Measurements from ENCODE around the gene MRPL17.
"Not testable (repeated sequence)": the region's sequence is repeated elsewhere in the genome, so short reads cannot be mapped to it uniquely, and the experiment has no call there.

The MRPL17 gene

DNA sequence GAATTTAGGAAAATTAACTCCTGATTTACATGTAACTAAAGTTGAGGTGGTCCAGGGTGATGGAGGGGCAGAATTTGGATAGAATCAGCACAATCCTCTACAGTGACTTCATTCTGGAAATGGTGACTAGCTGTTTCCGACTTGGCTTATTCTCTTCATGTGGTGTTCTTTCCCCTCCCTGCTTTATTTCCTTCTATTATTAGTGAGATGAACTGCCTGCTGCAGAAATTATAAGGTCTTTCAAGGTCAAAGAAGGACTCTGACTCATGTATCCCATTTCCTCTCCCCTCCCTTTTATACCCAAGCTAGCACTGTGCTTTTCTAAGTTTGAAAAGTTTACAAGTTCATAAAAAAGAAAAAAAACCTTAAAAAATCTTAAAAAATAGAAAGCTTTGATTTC lies 12.2 kb upstream of the MRPL17 start:
- Mint-ChIP-seq H3K4me3 (no peak overlapping the region), H3K9me3 (no peaks in the 10 kb centered on the region), H3K27me3 (ENCODE audit: low read depth) (no peaks in the 10 kb centered on the region), H3K4me1 (no peaks in the 10 kb centered on the region), H3K36me3 (ENCODE audit: low read depth) (no peaks in the 10 kb centered on the region), H3K27ac (no peak overlapping the region)
- TF ChIP-seq, protein P1, sequence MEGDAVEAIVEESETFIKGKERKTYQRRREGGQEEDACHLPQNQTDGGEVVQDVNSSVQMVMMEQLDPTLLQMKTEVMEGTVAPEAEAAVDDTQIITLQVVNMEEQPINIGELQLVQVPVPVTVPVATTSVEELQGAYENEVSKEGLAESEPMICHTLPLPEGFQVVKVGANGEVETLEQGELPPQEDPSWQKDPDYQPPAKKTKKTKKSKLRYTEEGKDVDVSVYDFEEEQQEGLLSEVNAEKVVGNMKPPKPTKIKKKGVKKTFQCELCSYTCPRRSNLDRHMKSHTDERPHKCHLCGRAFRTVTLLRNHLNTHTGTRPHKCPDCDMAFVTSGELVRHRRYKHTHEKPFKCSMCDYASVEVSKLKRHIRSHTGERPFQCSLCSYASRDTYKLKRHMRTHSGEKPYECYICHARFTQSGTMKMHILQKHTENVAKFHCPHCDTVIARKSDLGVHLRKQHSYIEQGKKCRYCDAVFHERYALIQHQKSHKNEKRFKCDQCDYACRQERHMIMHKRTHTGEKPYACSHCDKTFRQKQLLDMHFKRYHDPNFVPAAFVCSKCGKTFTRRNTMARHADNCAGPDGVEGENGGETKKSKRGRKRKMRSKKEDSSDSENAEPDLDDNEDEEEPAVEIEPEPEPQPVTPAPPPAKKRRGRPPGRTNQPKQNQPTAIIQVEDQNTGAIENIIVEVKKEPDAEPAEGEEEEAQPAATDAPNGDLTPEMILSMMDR (IDR thresholded peaks at IDR 0.05; ENCODE audit: unreplicated experiment in 3 of 3), result no peak

DNA sequence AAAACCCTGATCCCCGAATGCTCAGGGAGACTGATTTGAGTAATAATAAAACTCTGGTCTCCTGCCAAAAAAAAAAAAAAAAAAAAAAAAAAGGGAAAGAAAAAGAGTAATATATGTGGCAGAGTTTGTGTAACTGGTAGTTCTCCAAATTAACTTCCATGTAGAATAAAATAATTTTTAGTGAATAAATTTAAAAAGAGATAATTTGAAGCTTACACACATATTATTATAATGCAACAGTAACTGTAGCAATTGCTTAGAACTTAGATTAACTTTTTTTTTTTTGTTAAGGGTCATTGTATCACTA lies 11.0 kb upstream of the MRPL17 start:
- Mint-ChIP-seq H3K4me3 (no peak overlapping the region), H3K9me3 (peaks cover 2% of the 10 kb centered on the region), H3K27me3 (ENCODE audit: low read depth) (no peaks in the 10 kb centered on the region), H3K36me3 (ENCODE audit: low read depth) (no peaks in the 10 kb centered on the region), H3K27ac (no peak overlapping the region), H3K4me1 (no peaks in the 10 kb centered on the region)
- TF ChIP-seq, protein P1 (IDR thresholded peaks at IDR 0.05; ENCODE audit: unreplicated experiment in 3 of 3), result no peak

DNA sequence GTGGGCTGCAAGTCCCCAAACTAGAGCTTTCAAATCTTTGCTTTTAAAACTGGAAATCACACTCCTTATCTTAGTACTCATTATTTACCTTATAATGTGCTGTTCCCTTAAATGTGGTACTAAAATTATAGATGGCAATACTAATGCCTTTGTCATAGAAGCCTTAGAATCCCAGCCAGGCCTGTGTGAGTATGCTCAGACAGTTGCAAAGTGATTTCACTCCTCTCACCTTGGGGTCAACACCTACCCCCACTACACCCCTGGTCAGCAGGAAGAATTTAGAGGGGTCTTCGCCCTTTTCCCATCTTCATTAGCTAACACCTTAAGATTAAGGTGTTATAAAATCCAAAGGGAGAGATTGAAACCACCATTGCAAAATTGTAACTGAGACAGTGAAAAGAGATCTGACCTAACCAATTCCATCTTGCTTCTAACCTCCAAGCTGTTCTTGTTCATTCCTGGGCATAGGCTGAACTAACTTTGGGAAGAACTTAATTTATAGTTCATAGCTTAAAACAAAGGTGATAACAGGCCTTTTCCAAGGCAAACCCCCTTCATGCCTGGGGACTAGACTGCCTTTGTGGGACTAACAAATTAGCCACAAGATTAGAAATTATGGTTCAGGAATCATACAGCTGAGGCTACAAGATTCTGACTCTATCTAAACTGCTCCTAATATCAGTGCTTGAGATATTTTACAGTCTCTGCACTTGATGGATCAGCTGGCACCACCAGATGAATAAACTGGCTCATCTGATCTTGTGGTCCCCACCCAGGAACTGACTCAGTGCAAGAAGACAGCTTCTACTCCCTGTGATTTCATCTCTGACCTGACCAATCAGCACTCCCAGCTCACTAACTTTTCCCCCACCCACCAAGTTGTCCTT lies 10.4 kb upstream of the MRPL17 start:
- Mint-ChIP-seq H3K4me1 (no peaks in the 10 kb centered on the region), H3K4me3 (no peak overlapping the region), H3K27ac (no peak overlapping the region), H3K9me3 (peaks cover 4% of the 10 kb centered on the region), H3K36me3 (ENCODE audit: low read depth) (no peaks in the 10 kb centered on the region), H3K27me3 (ENCODE audit: low read depth) (no peaks in the 10 kb centered on the region)
- TF ChIP-seq, protein P1 (IDR thresholded peaks at IDR 0.05; ENCODE audit: unreplicated experiment in 3 of 3), result no peak

DNA sequence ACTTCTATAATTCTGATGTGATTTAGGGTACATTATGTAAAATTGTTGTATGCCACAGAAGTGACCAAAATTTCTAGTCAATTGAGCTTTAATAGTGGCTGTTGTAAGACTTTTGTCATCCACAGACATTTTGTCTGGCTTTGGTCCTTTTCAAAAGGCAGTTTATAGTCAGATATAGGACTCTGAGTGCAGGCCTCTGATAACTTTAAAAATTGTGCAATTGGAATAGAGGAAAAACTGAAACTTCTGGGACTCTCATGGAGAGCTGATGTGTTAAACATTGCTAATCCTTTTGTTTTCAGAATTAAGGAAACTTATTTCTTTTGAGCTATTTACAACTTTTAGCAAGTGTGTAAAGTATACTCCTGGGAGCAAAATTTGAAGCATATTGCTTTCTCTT lies 9.0 kb upstream of the MRPL17 start:
- Mint-ChIP-seq H3K9me3 (peaks cover 4% of the 10 kb centered on the region), H3K36me3 (ENCODE audit: low read depth) (no peaks in the 10 kb centered on the region), H3K4me1 (no peaks in the 10 kb centered on the region), H3K27ac (no peak overlapping the region), H3K4me3 (no peak overlapping the region), H3K27me3 (ENCODE audit: low read depth) (no peaks in the 10 kb centered on the region)
- TF ChIP-seq, protein P1 (IDR thresholded peaks at IDR 0.05; ENCODE audit: unreplicated experiment in 3 of 3), result no peak

DNA sequence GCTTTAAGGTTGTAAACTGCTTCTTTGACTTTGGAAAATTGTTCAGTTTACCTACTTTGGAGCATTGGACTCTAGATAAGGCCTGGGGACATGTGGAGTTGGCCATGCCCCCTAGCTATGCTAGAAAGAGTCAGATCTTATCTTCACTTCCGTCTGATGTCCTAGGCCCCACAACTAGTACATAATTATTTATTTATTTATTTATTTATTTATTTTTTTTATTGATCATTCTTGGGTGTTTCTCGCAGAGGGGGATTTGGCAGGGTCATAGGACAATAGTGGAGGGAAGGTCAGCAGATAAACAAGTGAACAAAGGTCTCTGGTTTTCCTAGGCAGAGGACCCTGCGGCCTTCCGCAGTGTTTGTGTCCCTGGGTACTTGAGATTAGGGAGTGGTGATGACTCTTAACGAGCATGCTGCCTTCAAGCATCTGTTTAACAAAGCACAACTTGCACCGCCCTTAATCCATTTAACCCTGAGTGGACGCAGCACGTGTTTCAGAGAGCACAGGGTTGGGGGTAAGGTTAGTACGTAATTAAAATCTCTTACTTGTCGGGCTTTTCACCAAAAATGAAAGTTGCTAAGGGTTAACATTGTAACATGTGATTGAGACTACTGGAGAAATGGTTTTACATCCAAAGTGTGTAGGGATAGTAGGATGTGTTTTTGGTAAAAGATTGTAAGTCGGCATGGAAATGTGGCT lies 7.4 kb upstream of the MRPL17 start:
- H3K27ac Mint-ChIP-seq; H3K9me3 Mint-ChIP-seq; H3K36me3 Mint-ChIP-seq (ENCODE audit: low read depth); H3K4me1 Mint-ChIP-seq; H3K4me3 Mint-ChIP-seq; H3K27me3 Mint-ChIP-seq (ENCODE audit: low read depth): not testable (repeated sequence)

DNA sequence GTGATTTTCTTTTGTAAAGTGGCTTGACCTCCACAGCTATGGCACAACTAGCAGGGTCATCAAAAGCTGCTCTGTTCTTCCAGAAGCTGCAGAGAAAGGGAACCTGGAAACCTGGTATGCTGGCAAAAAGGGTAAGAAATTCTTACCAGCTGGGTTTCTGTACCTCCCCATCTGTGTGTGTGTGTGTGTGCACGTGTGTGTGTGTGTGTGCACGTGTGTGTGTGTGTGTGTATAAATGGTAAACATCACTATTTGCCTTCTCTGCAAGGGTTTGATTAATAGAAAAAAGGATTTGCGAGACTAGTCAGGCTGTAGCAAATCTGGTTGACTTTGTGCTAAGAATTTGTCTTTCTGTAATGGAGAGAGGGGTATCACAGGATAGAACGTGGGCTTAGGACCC lies 4.7 kb upstream of the MRPL17 start:
- TF ChIP-seq, protein P1 (IDR thresholded peaks at IDR 0.05; ENCODE audit: unreplicated experiment in 3 of 3), result no peak
- peaks cover 9% of the 10 kb centered on the region for H3K4me1 Mint-ChIP-seq
- H3K4me3 Mint-ChIP-seq, result no peak overlapping the region
- H3K27ac Mint-ChIP-seq, result no peak overlapping the region
- peaks cover 5% of the 10 kb centered on the region for H3K27me3 Mint-ChIP-seq (ENCODE audit: low read depth)
- peaks cover 4% of the 10 kb centered on the region for H3K9me3 Mint-ChIP-seq
- H3K36me3 Mint-ChIP-seq (ENCODE audit: low read depth), result no peaks in the 10 kb centered on the region
